DLD1 (cell line): ENCODE data around the gene ZNF462.
"Not testable (repeated sequence)": the region's sequence is repeated elsewhere in the genome, so short reads cannot be mapped to it uniquely, and the experiment has no call there.

Source experiments
- in situ Hi-C: cut with HindIII; loops from 2 replicates; pipeline ENCODE4 v1.10.0; 2017; ENCODE audit warnings: low sequenced_read_pairs

Gene ZNF462, protein sequence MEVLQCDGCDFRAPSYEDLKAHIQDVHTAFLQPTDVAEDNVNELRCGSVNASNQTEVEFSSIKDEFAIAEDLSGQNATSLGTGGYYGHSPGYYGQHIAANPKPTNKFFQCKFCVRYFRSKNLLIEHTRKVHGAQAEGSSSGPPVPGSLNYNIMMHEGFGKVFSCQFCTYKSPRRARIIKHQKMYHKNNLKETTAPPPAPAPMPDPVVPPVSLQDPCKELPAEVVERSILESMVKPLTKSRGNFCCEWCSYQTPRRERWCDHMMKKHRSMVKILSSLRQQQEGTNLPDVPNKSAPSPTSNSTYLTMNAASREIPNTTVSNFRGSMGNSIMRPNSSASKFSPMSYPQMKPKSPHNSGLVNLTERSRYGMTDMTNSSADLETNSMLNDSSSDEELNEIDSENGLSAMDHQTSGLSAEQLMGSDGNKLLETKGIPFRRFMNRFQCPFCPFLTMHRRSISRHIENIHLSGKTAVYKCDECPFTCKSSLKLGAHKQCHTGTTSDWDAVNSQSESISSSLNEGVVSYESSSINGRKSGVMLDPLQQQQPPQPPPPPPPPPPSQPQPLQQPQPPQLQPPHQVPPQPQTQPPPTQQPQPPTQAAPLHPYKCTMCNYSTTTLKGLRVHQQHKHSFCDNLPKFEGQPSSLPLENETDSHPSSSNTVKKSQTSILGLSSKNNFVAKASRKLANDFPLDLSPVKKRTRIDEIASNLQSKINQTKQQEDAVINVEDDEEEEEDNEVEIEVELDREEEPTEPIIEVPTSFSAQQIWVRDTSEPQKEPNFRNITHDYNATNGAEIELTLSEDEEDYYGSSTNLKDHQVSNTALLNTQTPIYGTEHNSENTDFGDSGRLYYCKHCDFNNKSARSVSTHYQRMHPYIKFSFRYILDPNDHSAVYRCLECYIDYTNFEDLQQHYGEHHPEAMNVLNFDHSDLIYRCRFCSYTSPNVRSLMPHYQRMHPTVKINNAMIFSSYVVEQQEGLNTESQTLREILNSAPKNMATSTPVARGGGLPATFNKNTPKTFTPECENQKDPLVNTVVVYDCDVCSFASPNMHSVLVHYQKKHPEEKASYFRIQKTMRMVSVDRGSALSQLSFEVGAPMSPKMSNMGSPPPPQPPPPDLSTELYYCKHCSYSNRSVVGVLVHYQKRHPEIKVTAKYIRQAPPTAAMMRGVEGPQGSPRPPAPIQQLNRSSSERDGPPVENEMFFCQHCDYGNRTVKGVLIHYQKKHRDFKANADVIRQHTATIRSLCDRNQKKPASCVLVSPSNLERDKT (N-terminal part only)

DNA sequence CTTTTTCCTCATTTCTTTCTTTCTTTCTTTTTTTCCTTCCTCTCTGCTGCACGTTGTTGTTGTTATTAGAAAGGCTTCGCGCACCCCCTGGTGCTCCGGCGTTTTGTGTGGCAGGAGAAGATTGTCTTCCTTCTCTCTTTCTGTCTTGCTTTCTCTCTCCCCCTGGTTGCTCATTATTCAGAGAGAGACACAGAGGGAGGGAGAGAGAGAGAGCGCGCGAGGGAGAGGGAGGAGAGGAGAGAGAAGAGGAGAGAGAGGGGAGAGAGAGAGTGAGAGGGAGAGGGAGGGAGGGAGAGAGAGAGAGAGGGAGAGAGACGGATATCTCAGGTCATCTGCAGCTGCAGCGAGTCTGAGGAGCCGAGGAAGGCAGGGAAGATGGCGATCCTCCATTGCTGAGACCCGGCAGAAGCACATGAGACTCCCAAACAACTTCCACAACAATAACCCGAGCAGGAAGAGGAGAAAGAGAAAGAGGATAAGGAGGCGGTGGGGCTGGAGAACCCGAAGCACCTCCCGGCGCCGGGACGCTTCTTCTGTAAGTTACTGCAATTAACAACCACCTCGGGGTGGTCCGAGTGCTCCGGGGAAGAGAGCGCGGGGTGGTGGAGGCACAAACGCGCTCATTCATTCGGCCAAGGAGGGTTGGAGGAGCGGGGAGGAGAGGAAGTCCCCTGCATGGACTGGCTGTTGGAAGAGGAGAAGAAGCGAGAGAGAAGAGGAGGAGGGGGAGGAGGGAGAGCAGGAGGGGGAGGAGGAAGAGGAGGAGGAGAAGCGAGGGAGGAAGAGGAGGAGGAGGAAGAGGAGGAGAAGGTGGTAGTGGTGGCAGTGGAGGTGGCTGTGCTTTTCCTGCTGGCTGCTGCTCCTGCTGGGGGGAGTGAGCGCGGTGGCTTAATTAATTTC, at the start of gene ZNF462:
TSS of gene ZNF462 (plus strand) at position 346 of the 900 bp plus-strand sequence. CDS start 60,218 bp downstream, outside the sequence.
- in situ Hi-C loops = no loop called here

DNA sequence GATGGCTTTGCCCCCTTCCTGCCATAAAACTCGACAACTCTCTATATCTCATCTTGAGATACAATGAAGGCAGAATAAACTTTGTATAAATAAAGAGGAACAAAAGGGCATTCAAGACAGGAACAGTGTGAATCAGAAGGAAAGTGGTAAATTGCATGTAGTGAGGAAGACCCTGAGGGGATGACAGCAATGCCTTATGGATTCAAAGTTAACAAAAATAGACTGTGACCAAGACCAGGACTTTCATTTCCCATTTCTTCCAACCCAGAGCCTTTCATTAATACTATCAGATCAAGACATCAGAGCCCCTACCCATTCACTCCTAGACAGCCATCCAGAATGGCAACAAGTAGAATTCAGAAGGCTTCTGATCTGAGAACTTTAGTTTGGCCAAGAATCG, 46.4 kb upstream of the ZNF462 start:
- in situ Hi-C loops = no loop called here

DNA sequence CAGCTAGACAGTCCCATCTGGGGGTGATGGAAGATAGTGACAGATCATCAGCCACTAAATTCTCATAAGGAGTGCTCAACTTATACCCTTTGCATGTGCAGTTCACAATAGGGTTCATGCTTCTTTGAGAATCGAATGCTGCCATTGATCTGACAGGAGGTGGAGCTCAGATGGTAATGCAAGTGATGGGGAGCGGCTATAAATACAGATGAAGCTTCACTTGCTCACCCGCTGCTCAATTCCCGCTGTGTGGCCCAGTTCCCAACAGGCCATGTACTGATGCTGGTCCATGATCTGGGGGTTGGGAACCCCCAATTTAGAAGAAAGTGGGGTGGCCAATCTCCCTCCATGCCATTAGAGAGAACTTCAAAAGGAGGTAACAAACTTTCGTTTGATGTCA, 44.9 kb upstream of the ZNF462 start:
- in situ Hi-C loops = no loop called here

DNA sequence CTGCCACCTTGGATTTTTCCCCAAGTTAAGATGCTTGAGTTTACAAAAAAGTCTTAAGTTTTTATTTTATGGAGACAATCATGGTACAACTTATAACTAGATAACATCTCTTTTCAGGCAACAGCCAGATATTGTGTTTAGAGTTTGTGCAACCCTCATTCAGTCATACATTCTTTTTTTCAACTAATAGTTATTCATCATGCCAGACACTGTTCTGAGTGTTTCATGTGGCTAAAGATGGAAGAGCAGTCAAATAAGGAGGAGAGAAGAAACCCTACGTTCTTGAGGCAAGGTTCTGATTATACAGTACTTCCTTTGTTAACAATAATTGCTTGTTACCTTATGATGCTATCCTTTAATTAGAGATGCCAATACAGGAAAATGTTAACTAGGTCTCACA, 42.1 kb upstream of the ZNF462 start:
- in situ Hi-C loops = no loop called here

DNA sequence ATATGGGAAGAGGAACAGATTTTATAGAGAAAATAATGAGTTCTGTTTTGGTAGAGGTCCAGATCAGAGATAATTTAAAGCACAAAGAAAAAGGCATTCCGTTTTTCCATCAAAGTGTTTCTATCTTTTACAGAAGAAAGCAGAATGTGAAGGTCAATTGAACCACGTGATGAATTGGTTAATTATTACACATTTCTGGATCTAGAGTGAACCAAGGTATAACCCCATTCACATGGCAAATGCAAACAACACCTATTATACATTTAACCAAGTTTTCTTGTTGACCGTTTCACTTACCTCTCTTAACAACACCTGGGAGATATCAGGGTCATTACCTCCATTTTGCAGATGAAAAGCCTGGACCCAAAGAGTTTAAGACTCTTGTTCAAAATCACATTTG, 34.9 kb upstream of the ZNF462 start:
- in situ Hi-C loops = no loop called here

DNA sequence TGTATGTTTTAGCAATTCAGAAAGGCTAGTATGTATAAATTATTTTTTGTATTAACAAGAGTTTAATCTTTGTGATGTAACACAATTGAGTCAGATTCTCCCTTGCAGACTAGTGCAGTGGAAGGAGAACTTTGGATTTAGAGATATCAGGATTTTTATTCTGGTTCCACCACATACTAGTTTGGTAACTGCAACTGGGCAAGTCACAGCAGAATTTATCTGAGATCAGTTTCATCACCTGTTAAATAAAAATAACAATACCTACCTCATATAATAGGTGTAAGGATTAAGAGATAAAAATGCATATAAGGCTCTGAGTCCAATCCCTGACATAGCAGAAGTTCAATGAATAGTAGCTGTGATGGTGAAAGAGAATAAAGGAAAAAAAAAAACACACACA, 34.0 kb upstream of the ZNF462 start:
- in situ Hi-C loops = no loop called here

DNA sequence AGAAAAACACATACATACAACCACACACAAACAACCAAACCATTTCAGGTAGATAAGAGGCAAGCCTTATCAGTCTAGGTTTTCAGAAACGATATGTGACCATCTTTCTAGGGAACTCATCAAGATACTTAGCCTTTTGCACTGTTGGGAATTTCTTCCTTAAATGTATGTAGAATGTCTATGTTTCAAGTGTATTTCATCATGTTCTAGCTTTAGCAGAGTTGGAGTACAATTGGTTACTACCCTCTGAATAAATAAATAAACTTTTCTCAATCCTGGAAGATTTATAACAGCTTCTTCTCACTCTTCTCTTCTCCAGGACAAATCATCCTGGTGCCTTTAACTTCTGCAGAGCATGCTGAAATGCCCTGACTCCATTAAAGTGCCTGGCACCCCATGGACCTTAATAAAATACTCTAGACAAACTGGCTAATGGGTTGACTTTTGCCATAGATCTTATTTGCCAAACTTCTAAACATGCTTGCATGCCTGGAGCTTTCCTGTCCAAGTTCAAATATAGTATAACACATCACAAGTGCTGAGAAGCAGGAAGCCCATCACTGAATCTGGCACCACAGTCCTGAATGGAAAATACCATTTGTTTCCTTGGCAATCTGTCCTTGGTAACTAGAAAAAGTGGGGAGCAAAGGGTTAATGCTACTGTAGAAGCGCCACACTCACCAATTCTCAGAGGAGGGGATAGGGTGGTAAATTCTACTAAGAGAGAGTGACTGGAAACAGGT, 33.1 kb upstream of the ZNF462 start:
- in situ Hi-C loops = no loop called here

DNA sequence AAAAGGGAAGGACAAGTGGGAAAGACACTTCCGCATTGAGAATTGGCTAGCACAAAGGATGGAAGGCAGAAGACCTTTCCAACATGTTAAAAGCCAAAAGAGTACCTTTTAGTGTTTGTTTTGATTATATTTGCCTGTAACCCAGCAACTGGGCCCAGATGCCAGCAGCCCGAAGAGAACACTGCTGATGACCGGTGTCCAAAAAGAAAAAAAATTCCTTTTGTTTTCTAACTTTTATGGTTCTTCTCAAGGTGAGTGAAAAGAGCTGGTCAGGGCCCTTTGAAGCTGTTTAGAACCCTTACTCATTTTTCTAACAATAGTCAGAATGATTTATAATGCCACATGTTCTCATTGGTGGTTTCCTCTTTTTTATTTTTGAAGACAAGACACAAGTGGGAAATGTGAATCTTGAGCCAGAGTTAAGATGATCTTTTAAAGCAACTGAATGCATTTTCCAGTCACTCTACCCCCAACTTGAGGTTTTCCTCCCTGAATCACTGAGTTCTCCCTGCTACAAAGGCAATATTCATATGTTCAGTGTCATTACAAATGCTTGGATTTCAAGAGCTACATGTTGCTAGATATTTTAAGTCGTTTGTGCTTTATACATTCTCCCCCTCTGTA, 32.3 kb upstream of the ZNF462 start:
- in situ Hi-C loops = no loop called here

DNA sequence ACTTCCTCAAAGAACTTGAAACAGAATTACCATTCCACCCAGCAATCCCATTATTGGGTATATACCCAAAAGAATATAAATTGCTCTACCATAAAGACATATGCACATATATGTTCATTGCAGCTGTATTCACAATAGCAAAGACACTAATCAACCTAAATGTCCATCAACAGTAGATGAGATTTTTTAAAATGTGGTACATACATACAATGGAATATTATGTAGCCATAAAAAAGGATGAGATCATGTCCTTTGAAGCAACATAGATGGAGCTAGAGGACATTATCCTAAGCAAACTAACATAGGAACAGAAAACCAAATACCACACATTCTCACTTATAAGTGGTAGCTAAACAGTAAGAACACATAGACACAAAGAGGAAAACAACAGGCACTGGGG, 28.1 kb upstream of the ZNF462 start:
- in situ Hi-C loops = no loop called here

DNA sequence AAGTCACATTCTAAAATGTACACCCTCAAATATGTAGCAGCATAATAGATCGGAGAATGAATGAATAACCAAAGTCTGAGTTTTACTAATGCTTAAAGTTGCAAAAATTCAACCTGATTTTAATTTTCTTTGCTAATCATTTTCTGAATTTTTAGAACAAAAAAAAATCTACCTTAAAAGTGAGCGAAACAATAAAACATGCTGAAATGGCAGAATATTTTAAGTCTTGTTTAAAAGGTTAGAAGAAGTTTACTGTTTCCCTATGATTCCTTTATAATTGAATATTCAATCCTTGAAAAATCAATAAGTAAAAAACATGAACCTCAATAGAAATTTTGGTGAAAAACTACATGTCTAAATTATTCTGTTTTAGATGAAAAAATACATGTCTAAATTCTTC, 27.1 kb upstream of the ZNF462 start:
- in situ Hi-C loops = no loop called here

DNA sequence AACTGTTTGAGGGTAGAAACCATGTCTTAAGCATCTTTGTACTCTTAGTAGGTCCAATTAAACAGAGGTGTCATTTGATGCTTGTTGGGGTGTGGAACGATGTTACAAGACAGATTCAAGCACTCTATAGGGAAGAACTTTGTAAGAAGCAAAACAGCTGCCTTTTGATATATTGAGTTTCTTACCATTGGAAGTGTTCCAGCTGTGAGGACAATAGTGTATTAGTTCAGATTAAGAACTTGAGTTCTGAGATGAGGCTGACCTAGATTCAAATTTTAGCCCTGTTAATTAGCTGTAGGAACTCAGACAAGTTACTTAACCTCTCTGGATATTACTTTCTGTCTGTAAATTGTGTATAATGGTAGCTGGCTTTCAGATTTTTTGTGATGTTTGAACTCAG, 19.6 kb upstream of the ZNF462 start:
- in situ Hi-C loops = no loop called here

DNA sequence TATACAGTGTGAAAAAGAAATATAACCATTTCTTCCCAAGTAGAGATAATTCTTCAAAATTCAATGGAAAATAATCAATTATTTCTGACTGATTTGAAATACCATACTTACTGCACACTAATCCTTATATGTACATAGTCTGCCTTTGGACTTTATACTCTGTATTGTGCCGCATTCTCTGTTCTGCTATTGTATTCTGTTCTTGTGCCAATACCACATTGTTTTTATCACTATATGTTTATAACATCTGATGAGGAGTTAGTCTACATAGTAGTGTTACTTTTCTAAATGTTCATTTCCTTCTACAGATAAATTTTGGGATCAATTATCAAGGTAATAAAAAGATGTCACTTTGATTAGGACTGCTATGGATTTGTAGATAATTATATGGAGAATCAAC, 16.7 kb upstream of the ZNF462 start:
- in situ Hi-C loops = no loop called here

DNA sequence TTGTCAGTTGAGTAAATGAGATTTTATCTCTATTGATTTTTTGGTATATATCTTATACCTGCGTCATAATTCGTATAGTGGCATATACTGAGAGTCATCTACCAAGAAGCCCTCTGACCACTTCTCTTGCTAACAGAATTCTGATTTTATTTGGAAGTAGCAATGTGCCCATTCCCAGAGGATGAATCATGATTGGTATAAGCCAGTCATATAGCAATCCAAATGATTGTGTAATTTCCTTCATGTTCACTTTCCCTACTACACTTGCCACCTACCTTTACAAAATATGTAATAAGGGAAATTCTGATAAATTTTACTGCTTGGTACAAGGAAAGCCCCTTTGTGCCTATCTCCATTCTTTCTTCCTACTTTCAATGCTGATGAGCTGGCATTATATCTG, 16.1 kb upstream of the ZNF462 start:
- in situ Hi-C loops = no loop called here

DNA sequence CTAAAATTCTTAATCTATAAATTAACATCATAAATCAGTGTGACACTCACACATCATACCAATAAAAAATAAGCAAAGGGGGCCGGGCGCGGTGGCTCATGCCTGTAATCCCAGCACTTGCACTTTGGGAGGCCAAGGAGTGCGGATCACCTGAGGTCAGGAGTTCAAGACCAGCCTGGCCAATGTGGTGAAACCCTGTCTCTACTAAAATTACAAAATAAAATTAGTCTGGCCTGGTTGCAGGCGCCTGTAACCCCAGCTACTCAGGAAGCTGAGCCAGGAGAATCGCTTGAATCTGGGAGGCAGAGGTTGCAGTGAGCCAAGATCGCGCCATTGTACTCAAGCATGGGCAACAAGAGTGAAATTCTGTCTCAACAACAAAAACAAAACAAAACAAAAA, 11.3 kb upstream of the ZNF462 start:
- in situ Hi-C loops = not testable (repeated sequence)

DNA sequence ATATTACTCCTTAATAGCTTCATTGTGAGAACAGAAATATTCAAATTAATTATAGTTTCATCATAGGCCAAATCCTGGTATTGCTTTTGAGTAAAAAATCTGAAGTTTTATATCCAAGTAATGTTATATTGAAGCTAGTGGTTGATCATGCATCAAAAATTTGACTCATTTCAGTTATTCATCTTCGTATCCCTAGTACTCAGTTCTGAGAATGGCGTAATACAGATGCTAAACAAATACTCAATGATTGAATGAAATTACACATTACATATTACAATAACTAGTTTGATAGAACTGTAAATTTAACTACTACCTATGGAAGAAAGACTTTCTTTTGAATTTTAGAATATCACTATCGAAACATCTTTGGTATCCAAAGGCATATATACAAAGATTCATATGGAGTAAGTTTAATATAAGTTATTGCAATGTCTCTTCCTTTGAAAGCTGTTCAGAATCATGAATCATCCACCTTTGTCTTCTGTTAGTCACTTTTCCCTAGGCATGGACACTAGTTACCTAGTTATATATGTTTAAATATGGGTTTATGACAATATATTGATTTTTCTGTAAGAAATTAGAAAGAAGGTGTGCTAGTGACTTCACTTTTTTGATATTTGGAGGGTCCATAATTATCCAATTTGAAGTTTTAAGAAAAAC, 5.0 kb upstream of the ZNF462 start:
- in situ Hi-C loops = no loop called here

DNA sequence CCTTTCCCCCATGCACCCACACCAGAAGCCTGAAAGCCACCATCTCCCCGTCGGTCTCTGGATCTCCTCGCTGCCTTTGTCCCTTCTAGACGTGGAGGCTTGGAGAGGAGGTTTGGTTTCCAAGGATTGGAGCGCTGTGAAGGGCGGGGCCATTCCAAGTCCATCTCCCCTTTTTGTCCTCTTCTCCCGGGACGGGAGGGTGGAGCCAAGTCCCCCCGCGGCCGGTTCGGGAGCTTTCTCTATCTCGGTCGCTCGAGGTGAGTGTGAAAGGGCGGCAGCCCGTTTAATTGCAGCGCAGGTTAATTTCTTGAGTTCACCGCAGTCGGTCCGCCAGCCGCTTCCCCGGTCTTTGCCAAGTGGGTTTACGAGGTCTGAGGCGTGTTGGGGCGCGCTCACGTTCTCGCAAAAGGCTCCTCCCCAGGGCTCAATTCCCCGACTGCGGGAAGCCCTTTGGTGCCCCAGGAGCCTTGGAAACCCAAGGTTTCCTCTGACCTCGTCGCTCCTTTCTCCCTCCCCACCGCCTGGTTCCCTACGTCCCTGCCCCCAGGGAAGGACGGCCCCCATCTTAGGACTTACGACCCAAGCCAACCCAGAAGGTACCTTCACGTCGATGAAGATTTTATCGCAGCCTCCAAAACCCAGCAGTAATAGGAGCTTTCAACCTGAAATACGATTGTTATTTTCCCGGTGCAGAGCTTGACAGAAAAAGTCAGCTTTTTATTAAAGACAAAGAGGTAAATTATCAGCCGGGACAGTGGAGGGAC, 2.8 kb upstream of the ZNF462 start:
- in situ Hi-C loops = no loop called here

DNA sequence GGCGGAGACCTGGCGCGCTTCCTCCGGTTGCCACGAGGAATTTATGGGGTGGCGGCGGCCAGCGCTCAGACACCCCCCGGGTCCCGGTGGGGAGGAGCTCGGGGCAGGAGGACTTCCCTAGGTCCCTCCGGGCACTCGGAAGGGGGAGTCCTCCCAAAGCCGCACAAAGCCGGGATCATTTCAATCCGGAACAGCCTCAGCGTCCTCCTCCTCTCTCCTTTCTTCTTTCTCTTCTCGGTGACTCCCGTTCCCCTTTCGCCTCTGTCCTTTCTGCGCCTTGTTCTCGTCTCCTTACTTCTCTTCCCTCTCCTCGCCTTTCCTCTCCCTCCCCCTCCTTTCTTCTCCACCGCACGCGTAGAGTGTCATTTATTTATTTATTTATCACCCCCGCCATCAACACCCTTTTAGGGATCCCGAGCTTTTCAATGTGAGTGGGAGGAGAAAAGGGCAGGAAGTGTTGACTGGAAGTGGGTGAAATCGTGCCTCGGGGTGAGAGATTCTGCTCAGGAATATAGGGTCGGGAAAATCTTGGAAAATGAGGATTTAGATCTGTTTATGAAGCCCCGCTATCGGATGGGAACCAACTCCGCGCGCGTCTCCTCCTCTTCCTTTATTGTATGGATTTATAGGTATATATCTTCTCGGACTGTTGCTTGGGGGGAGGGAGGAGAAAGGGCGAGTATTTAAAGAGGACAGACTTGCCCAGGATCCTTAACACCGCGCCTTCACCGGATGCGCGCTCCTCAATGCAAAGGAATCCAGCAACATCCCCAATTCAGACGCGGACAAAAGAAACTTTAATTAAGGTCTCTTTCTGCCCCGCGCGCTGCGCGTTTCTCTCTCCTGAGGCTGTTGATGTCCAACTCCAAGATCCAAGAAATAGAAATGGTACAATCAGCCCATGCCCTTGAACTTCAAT, 2.0 kb upstream of the ZNF462 start:
- in situ Hi-C loops = no loop called here
